K562 (cell line): Measurements from ENCODE around the gene DPP3. TPM values are rescaled to one million over a fixed set of nuclear protein-coding genes. Genes with fewer than 3 reads are reported as not detected.
A peak's percentile ranks its signal among the peaks of the same experiment; 100 is the strongest.

Experiments used
- CEBPB ChIP-seq: fragments of 450-650 bp; IDR thresholded peaks from 2 replicates; pipeline ENCODE4 v1.6.1; 2016; ENCODE audit warnings: missing genetic modification characterization, missing compliant biosample characterization
- MEIS2 ChIP-seq: fragments of 450-650 bp; IDR thresholded peaks from 2 replicates; pipeline ENCODE4 v1.6.1; 2014; ENCODE audit warnings: mild to moderate bottlenecking; ENCODE audit not compliant: partially characterized antibody
- RBM39 ChIP-seq: fragments of 200-400 bp; formaldehyde crosslinking; optimal IDR thresholded peaks from 2 replicates; pipeline ENCODE3; 2018; ENCODE audit warnings: low read depth, low read length
- SOX6 ChIP-seq: fragments of 450-650 bp; IDR thresholded peaks from 2 replicates; pipeline ENCODE4 v1.6.1; 2014; ENCODE audit warnings: mild to moderate bottlenecking
- TRIM24 ChIP-seq, 2 experiments: fragments of 450-650 bp; IDR thresholded peaks; 2 replicates each; pipeline ENCODE4 v1.6.1; 2016
- ZBED1 ChIP-seq: IDR thresholded peaks from 2 replicates; pipeline ENCODE4 v1.6.1; 2014
- ZEB2 ChIP-seq: fragments of 450-650 bp; IDR thresholded peaks from 2 replicates; pipeline ENCODE4 v1.6.1; 2016
- ZNF384 ChIP-seq: IDR thresholded peaks from 2 replicates; pipeline ENCODE4 v1.6.1; 2012; ENCODE audit warnings: low read depth, low read length, improper control_type of control experiment
- ZNF707 ChIP-seq: fragments of 250-450 bp; sonication (Bioruptor Pico); conservative IDR thresholded peaks from 2 replicates; pipeline ENCODE4 v1.8.0; 2022; ENCODE audit warnings: inconsistent platforms, mild to moderate bottlenecking, moderate library complexity
- polyA plus RNA-seq, 8 experiments: library from polyadenylated mRNA; depleted of rRNA in 4 of 8; stranded (reverse) in 5 of 8; unstranded in 3 of 8; fragments of >200 nt; fragmentation: Nextera tagmentation in 2 of 8; fragmentation: Illumina TruSeq in 1 of 8; extraction: Ambion mirVana in 2 of 8; extraction: Trizol in 1 of 8; gene quantifications; 2 replicates each; pipeline versions ENCODE4 v1.2.1 to v1.2.3, GENCODE V29; 2011 to 2014; ENCODE audit warnings: inconsistent platforms in 1 of 8, missing spikeins in 1 of 8
- total RNA-seq, 7 experiments: library from RNA; depleted of rRNA in 6 of 7; stranded (reverse); fragments of >200 nt in 6 of 7; fragmentation: Illumina TruSeq in 2 of 7; extraction: Trizol in 2 of 7; gene quantifications; 2 replicates each; pipeline versions ENCODE4 v1.2.1 to v1.2.3, GENCODE V29; 2011 to 2021; ENCODE audit warnings: low replicate concordance in 1 of 7
- TF ChIP-seq, protein P1 (sequence below): fragments of 450-650 bp; IDR thresholded peaks from 2 replicates; pipeline ENCODE4 v1.6.1; 2016
- TF ChIP-seq, protein P2 (sequence below): sonication (generic); formaldehyde crosslinking; IDR thresholded peaks from 2 replicates; pipeline ENCODE4 v1.4.0; 2020; ENCODE audit warnings: mild to moderate bottlenecking, missing genetic modification reagents
- TF ChIP-seq, protein P3 (sequence below), 2 experiments: IDR thresholded peaks; 2 replicates each; pipeline ENCODE4 v1.6.1; 2012; ENCODE audit warnings: improper control_type of control experiment in 2 of 2, low read depth in 2 of 2, low read length in 2 of 2, borderline replicate concordance in 1 of 2
- TF ChIP-seq, protein P4 (sequence below): sonication (generic); formaldehyde crosslinking; IDR thresholded peaks from 2 replicates; pipeline ENCODE4 v1.8.0; 2022; ENCODE audit warnings: mild to moderate bottlenecking, missing genetic modification reagents

Gene DPP3
- total and polyA plus RNA-seq, 9 of the 15 experiments (the other 6 are each of a cell fraction or from before 2014, with no cell fraction given): 3.7 to 69.2 (median 43.3) TPM

DNA sequence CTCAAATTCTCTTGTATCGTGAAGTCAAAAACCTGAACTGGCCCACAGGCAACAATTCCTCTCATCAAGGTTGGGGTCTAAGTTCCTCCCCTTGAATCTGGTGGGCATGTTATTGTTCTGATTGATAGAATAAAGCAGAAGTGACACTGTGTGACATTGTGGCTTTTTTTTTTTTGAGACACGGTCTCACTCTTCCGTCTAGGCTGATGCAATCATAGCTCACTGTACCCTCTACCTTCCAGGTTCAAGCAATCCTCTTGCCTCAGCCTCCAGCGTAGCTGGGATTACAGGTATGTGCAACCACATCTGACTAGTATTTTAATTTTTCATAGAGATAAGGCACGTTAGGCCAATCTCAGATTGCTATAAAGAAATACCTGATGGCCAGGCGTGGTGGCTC is 22.4 kb upstream of the DPP3 start (continued):
- TF ChIP-seq, protein P1, sequence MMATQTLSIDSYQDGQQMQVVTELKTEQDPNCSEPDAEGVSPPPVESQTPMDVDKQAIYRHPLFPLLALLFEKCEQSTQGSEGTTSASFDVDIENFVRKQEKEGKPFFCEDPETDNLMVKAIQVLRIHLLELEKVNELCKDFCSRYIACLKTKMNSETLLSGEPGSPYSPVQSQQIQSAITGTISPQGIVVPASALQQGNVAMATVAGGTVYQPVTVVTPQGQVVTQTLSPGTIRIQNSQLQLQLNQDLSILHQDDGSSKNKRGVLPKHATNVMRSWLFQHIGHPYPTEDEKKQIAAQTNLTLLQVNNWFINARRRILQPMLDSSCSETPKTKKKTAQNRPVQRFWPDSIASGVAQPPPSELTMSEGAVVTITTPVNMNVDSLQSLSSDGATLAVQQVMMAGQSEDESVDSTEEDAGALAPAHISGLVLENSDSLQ: peak; percentile 32; the same call in 1 of the 2 replicates
- TF ChIP-seq MEIS2: peak; percentile 10
- 0 out of 2 replicates have a peak, but pooled peaks have one; percentile 48 for TF ChIP-seq ZNF384
- TF ChIP-seq, protein P2, sequence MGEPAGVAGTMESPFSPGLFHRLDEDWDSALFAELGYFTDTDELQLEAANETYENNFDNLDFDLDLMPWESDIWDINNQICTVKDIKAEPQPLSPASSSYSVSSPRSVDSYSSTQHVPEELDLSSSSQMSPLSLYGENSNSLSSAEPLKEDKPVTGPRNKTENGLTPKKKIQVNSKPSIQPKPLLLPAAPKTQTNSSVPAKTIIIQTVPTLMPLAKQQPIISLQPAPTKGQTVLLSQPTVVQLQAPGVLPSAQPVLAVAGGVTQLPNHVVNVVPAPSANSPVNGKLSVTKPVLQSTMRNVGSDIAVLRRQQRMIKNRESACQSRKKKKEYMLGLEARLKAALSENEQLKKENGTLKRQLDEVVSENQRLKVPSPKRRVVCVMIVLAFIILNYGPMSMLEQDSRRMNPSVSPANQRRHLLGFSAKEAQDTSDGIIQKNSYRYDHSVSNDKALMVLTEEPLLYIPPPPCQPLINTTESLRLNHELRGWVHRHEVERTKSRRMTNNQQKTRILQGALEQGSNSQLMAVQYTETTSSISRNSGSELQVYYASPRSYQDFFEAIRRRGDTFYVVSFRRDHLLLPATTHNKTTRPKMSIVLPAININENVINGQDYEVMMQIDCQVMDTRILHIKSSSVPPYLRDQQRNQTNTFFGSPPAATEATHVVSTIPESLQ (CRISPR knock-in tag): no peak
- TF ChIP-seq, protein P3, sequence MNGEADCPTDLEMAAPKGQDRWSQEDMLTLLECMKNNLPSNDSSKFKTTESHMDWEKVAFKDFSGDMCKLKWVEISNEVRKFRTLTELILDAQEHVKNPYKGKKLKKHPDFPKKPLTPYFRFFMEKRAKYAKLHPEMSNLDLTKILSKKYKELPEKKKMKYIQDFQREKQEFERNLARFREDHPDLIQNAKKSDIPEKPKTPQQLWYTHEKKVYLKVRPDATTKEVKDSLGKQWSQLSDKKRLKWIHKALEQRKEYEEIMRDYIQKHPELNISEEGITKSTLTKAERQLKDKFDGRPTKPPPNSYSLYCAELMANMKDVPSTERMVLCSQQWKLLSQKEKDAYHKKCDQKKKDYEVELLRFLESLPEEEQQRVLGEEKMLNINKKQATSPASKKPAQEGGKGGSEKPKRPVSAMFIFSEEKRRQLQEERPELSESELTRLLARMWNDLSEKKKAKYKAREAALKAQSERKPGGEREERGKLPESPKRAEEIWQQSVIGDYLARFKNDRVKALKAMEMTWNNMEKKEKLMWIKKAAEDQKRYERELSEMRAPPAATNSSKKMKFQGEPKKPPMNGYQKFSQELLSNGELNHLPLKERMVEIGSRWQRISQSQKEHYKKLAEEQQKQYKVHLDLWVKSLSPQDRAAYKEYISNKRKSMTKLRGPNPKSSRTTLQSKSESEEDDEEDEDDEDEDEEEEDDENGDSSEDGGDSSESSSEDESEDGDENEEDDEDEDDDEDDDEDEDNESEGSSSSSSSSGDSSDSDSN (IDR thresholded peaks at IDR 0.05; ENCODE audit: borderline replicate concordance in 1 of 2, low read depth in 2 of 2, low read length in 2 of 2): no peak
- TF ChIP-seq, protein P4, sequence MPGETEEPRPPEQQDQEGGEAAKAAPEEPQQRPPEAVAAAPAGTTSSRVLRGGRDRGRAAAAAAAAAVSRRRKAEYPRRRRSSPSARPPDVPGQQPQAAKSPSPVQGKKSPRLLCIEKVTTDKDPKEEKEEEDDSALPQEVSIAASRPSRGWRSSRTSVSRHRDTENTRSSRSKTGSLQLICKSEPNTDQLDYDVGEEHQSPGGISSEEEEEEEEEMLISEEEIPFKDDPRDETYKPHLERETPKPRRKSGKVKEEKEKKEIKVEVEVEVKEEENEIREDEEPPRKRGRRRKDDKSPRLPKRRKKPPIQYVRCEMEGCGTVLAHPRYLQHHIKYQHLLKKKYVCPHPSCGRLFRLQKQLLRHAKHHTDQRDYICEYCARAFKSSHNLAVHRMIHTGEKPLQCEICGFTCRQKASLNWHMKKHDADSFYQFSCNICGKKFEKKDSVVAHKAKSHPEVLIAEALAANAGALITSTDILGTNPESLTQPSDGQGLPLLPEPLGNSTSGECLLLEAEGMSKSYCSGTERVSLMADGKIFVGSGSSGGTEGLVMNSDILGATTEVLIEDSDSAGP: no peak
- TF ChIP-seq TRIM24 (IDR thresholded peaks at IDR 0.05): peak in 1 of 2 experiments; percentile 55; a peak in 2 of 4 replicates
- TF ChIP-seq ZEB2: 0 out of 2 replicates have a peak, but pooled peaks have one; percentile 41
- TF ChIP-seq CEBPB (tag): 0 out of 2 replicates have a peak, but pooled peaks have one; percentile 13
- peak; percentile 52; the same call in 1 of the 2 replicates for TF ChIP-seq SOX6
- TF ChIP-seq ZNF707 (CRISPR knock-in tag): no peak
- TF ChIP-seq RBM39: no peak
- TF ChIP-seq ZBED1: no peak
